ENCODE results near the gene VAV1.

The VAV1 gene

GRCh38 chr19:6820237-6820636 is 47.7 kb downstream of the VAV1 start:
- Histone ChIP-seq H3K4me1 (ENCODE audit: insufficient read depth, low read length, severe bottlenecking) (no peaks in the 10 kb centered on the region), H3K79me2 (ENCODE audit: insufficient read depth, low read length) (peaks cover 14% of the 10 kb centered on the region; the same call in 1 of the 2 replicates), H3K9me3 (ENCODE audit: low read length) (0 out of 2 replicates have a peak, but pooled peaks cover 3% of the 10 kb centered on the region), H3K9ac (ENCODE audit: low read length) (no peak overlapping the region), H3K36me3 (ENCODE audit: insufficient read depth, low read length) (peaks cover 77% of the 10 kb centered on the region), H3K27me3 (ENCODE audit: insufficient read depth, low read length) (no peaks in the 10 kb centered on the region), H2AFZ (ENCODE audit: low read length) (no peak overlapping the region), H3K27ac (ENCODE audit: low read depth, low read length, poor library complexity, severe bottlenecking) (no peak overlapping the region), H3F3A (ENCODE audit: insufficient read depth, low read length) (no peaks in the 10 kb centered on the region), H3K9me2 (ENCODE audit: low read depth, low read length) (no peaks in the 10 kb centered on the region), H3K4me3 (ENCODE audit: low read depth, low read length, poor library complexity, severe bottlenecking) (no peak overlapping the region), H3K4me2 (ENCODE audit: low read length) (no peak overlapping the region), H4K20me1 (ENCODE audit: insufficient read depth, low read length) (no peaks in the 10 kb centered on the region)
- TF ChIP-seq EZH2 (IDR thresholded peaks at IDR 0.05; ENCODE audit: borderline replicate concordance, low read length) (no peak), CTCF (IDR thresholded peaks at IDR 0.05; ENCODE audit: low read length) (no peak)

- no peak overlapping the region for H3K9ac ChIP-seq (ENCODE audit: low read length)
These were observed 49.3 kb downstream of the VAV1 start for GRCh38 chr19:6821639-6822310.

GRCh38 chr19:6822311-6822670 is 49.8 kb downstream of the VAV1 start:
- H3K9ac ChIP-seq (ENCODE audit: low read length): no peak overlapping the region
- no peak overlapping the region for H3K4me2 ChIP-seq (ENCODE audit: low read length)
- peaks cover 78% of the 10 kb centered on the region for H3K36me3 ChIP-seq (ENCODE audit: insufficient read depth, low read length)
- H2AFZ ChIP-seq (ENCODE audit: low read length): no peak overlapping the region
- H3K4me3 ChIP-seq (ENCODE audit: low read depth, low read length, poor library complexity, severe bottlenecking): no peak overlapping the region
- H4K20me1 ChIP-seq (ENCODE audit: insufficient read depth, low read length): no peaks in the 10 kb centered on the region
- H3K27me3 ChIP-seq (ENCODE audit: insufficient read depth, low read length): no peaks in the 10 kb centered on the region
- H3K4me1 ChIP-seq (ENCODE audit: insufficient read depth, low read length, severe bottlenecking): no peaks in the 10 kb centered on the region
- TF ChIP-seq EZH2 (IDR thresholded peaks at IDR 0.05; ENCODE audit: borderline replicate concordance, low read length) (no peak), CTCF (IDR thresholded peaks at IDR 0.05; ENCODE audit: low read length) (no peak)
- 0 out of 2 replicates have a peak, but pooled peaks cover 6% of the 10 kb centered on the region for H3K79me2 ChIP-seq (ENCODE audit: insufficient read depth, low read length)
- H3K27ac ChIP-seq (ENCODE audit: low read depth, low read length, poor library complexity, severe bottlenecking): no peak overlapping the region
- H3K9me3 ChIP-seq (ENCODE audit: low read length): 0 out of 2 replicates have a peak, but pooled peaks cover 3% of the 10 kb centered on the region
- no peaks in the 10 kb centered on the region for H3K9me2 ChIP-seq (ENCODE audit: low read depth, low read length)
- H3F3A ChIP-seq (ENCODE audit: insufficient read depth, low read length): no peaks in the 10 kb centered on the region

More at GRCh38 chr19:6821639-6822310, 49.3 kb downstream of the VAV1 start:
- no peaks in the 10 kb centered on the region for H3K27me3 ChIP-seq (ENCODE audit: insufficient read depth, low read length)
- peaks cover 74% of the 10 kb centered on the region for H3K36me3 ChIP-seq (ENCODE audit: insufficient read depth, low read length)
- 0 out of 2 replicates have a peak, but pooled peaks cover 6% of the 10 kb centered on the region for H3K79me2 ChIP-seq (ENCODE audit: insufficient read depth, low read length)
- H2AFZ ChIP-seq (ENCODE audit: low read length): no peak overlapping the region
- H3K4me1 ChIP-seq (ENCODE audit: insufficient read depth, low read length, severe bottlenecking): no peaks in the 10 kb centered on the region
- no peak overlapping the region for H3K27ac ChIP-seq (ENCODE audit: low read depth, low read length, poor library complexity, severe bottlenecking)
- no peaks in the 10 kb centered on the region for H3K9me2 ChIP-seq (ENCODE audit: low read depth, low read length)
- 0 out of 2 replicates have a peak, but pooled peaks cover 3% of the 10 kb centered on the region for H3K9me3 ChIP-seq (ENCODE audit: low read length)
- H4K20me1 ChIP-seq (ENCODE audit: insufficient read depth, low read length): no peaks in the 10 kb centered on the region
- no peak overlapping the region for H3K4me2 ChIP-seq (ENCODE audit: low read length)
- H3K4me3 ChIP-seq (ENCODE audit: low read depth, low read length, poor library complexity, severe bottlenecking): no peak overlapping the region
- TF ChIP-seq EZH2 (IDR thresholded peaks at IDR 0.05; ENCODE audit: borderline replicate concordance, low read length) (no peak), CTCF (IDR thresholded peaks at IDR 0.05; ENCODE audit: low read length) (no peak)
- no peaks in the 10 kb centered on the region for H3F3A ChIP-seq (ENCODE audit: insufficient read depth, low read length)
